HK-2 (cell line): ENCODE measurements around the gene IL31.
"Not testable (repeated sequence)": the region's sequence is repeated elsewhere in the genome, so short reads cannot be mapped to it uniquely, and the experiment has no call there.

Source experiments
- DNase-seq: peaks from one replicate; pipeline ENCODE4 v3.0.0-alpha.2; 2018; ENCODE audit not compliant: unreplicated experiment

IL31 gene

DNA sequence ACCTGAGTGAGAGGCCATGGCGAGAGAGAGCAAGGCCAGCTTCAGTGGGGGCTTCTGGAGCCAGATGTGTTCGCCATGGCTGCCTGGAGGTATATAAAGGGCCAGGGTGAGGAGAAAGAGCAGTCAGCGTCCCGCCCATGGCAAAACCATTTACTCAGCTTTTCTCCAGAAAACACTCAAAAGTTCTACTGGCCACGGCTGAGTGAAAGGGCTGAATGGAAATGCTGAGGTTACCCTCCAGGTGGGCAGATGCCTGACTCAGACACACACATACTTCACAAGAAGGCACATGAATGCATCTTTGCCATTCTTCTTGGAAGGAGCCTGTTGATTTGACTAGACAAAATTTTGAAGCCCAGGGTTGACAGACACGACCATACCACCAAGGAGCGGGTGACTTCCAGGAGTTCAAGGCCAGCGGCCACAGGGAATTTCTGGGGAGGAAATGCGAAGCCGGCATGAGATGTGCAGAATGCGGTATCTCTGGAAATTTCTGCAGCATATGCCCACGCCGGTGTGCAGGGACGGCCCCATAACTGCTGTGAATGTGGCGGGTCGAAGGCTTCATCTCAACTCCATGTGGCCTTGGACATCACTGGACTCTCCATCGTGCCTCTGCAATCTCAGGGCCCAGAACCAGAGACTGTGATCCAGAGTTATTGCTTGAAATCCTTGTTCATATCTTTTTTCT is at the start of gene IL31:
TSS of gene IL31 (minus strand) at position 67 of the 691 bp plus-strand sequence. CDS start at position 18, 49 bp downstream.
- no peak for DNase-seq

DNA sequence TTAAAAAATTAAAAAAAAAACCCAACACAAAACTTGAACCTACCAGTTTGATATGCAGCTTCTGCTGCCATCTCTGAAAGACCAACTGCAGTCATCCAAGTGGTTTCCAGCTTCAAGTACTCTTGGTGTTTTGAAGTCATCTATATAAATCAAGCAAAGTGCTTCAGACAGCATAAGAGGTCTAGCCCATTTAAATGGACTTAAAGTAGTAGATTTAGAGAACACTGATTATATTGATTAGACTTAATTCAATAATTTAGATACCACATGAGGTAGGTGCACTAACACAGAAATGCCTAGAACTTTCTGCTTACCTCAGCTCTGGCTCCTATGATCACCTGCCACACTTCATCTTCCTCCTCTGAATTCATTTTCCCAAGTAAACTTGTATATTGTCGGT is 42.4 kb upstream of the IL31 start:
- DNase-seq: no peak

DNA sequence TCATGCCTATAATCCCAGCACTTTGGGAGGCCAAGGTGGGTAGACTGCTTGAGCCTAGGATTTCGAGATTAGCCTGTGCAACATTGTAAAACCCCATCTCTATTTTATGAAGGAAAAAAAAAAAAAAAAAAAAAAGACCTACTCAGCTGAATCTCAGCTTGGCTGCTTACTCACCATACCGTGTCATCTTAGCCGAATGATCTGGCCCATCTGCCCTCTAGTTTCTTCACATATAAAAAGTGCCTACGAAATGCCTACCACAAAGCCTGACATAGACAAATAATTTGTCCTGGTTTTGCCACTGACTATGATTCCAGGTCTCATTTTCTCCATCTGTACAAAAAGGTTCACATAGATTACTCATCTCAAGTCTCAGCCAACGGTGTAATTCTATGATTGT is 41.8 kb upstream of the IL31 start:
- no peak for DNase-seq

DNA sequence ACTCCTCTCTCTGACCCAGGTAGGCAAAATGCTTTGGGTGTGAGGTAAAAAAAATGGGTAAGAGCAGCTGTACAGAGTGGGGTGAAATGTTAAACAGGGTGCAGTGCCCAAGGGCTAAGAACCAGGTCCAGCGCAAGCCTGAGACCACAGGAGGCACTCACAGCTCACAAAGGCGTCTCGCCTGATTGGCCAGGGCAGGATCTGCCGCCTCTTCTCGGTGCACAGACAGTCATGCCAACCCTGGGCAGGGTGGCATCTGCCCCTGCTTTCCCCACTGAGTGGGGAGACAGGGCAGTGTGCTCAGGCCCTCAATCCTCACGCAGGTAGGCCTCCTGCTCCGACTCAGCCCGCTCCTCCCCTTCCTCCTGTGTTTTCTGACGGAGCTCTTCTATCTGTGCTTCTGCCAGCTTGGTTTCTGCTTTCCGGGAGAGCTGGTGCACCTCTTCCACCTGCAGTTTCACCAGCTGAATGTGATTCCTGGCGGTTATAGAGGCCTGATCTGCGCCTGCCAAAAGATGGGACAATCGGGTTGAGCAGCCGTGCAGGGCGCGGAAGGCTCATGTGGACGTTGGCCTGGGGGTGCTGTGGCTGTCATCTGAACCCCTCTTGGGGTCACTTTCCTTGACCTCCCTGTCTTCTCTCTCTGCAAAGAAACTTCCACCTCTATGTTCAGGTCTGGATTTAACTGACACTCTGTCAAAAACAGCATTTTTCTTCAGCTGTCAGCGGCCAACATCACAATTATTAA is 34.2 kb upstream of the IL31 start:
- DNase-seq: no peak

DNA sequence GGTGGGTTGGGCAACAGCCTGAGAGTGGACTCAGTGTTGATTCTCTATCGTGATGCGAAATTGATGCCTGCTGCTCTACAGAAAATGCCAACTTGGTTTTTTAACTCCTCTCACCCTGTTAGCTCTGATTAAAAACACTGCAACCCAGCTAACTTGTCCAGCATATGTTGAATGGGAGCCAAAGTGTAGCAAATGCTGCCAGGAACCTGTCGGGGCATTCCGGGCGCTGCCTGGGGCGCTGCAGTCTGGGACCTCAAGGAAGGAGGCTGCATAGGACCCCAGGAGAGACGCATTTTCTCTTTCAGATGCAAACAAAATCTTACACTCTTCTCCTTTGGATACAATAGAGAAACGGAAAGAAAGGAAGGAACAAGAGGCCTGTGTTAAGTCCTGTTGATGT is 33.4 kb upstream of the IL31 start:
- DNase-seq: no peak

DNA sequence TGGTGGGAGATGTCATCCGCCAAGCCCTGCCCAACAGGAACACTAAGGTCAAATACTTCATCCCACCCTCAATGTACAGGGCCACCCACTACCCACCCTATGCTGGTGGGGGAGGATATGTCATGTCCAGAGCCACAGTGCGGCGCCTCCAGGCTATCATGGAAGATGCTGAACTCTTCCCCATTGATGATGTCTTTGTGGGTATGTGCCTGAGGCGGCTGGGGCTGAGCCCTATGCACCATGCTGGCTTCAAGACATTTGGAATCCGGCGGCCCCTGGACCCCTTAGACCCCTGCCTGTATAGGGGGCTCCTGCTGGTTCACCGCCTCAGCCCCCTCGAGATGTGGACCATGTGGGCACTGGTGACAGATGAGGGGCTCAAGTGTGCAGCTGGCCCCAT is 33.0 kb upstream of the IL31 start:
- DNase-seq: no peak

DNA sequence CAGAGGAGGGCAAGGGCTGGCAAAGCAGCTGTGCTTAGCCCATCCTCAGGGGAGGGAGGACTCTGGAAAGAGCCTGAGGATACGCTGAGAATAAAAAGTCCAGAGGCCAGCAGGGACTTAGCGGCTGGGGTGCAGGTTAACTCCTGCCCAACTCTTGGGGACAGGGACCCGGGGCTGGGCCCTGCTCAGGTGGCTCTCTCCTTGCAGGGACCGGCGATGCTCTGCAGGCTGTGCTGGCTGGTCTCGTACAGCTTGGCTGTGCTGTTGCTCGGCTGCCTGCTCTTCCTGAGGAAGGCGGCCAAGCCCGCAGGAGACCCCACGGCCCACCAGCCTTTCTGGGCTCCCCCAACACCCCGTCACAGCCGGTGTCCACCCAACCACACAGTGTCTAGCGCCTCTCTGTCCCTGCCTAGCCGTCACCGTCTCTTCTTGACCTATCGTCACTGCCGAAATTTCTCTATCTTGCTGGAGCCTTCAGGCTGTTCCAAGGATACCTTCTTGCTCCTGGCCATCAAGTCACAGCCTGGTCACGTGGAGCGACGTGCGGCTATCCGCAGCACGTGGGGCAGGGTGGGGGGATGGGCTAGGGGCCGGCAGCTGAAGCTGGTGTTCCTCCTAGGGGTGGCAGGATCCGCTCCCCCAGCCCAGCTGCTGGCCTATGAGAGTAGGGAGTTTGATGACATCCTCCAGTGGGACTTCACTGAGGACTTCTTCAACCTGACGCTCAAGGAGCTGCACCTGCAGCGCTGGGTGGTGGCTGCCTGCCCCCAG is 32.3 kb upstream of the IL31 start:
- DNase-seq: no peak

DNA sequence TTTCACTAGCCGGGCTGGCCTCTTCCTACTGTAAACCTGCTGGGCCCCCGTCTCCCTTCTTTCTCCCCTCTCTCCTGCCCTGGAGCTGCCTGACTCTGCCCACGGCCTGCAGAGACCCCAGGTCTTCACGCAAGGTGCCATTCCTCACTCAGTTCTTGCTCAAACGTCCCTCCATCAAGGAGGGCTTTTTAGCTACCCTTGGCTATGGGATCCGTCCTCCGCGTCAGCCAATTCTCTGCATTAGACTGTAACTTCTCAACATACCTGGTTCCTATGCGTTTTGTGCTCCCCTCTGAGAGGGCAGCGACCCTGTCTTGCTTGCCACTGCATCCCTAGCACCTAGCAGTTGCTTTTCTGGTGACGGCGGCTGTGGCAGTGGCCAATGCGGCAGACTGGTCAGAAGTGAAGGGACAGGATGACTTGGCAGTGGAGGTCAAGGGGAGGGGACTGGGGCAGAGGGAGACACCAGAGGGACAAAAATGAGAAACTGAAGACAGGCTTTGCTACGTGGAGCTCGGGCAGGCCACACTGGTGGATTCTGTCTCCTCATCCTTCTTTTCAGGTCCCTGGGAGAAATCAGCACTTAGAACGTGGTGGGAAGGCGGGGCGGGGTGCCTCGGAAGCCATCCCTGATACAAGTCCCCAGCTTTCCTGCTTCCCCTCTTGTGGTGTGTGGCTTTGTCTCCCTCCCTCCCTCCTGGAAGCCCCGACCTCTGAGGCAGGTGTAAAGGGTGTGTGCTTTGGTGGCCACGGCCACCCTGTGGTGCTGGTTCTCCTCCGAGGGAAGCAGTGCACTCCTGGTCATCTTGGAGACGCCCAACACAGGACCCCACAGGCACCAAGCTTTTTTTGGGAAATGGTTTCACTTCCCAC is 31.3 kb upstream of the IL31 start:
- DNase-seq: no peak

DNA sequence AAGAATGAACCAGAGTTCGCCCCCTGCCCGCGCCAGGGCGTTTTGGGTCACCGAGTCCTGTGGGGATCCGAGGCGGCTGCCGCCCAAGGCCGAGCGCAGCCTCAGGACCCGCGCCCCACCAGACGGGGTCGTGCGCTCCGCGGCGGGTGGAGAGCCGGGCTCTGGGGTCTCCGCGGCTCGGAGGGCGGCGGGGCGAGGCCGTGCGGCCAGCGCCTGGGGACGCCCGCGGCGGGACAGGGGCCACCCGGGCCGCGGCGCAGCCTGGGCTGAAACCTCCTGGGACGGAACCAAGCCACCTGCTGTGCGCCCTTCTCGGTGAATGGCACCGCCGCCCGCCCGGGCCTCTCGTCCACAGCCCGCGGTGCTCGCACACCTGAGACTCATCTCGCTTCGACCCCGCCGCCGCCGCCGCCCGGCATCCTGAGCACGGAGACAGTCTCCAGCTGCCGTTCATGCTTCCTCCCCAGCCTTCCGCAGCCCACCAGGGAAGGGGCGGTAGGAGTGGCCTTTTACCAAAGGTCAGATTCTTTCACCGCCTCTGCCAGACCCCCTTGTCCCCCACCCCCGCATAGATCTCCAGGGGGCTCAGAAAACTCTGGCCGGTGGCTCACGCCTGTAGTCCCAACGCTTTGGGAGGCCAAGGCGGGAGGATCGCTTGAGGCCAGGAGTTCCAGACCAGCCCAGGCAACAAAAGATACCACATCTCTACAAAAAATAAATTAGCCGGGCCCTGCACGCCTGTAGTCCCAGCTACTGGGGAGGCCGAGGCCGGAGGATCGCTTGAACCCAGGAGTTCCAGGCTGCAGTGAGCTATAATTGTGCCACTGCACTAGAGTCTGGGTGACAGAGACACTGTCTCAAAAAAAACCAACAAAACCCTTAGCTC is 30.4 kb upstream of the IL31 start:
- no peak for DNase-seq

DNA sequence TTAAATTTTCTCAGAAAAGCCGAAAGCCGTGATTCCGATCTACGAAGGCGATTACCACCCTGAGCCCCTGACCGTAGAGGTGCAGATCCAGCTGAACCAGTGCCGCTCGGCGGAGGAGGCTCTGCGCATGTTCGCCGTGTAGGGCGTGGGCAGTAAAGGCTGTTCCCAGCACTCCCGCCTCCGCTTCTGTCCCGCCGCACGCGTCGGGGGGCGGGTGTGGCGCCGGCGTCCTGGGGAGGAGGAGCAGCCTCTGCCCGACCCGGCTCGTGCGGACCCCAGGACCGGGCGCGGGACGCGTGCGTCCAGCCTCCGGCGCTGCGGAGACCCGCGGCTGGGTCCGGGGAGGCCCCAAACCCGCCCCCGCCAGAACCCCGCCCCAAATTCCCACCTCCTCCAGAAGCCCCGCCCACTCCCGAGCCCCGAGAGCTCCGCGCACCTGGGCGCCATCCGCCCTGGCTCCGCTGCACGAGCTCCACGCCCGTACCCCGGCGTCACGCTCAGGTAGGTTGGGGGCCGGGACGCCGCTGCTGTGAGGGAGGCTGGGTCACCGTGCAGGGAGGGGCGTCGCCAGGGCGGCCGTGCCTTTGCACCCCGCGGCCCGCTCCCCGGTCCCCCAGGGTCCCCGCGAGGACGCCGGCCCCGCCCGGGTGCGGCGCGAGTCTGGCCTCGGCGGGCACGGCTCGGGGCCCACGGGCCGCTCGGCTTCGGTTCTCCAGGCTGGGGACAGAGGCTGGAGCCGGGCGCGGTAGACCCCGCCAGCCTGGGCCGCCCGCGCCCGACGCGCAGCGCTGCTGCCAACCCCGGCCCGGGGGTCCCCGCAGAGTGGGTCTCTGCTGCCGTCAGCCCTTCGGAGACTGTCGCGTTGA is 29.5 kb upstream of the IL31 start, which contains the start of gene B3GNT4:
TSS of gene B3GNT4 (plus strand) at position 409 of the 866 bp plus-strand sequence. CDS start 910 bp downstream, outside the sequence.
- peak; percentile 89 for DNase-seq

DNA sequence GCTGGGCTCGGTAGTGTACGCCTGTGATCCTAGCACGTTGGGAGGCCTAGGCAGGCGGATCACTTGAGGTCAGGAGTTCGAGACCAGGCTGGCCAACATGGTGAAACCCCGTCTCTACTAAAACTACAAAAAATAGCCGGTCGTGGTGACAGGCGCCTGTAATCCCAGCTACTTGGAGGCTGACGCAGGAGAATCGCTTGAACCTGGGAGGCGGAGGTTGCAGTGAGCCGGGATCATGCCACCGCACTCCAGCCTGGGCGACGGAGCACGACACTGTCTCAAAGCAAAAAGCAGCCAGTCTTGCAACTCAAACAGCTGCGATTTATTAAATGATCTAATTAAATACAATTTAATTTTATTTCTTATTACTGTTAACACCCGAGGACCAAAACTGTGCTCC is 28.8 kb upstream of the IL31 start:
- DNase-seq: not testable (repeated sequence)

DNA sequence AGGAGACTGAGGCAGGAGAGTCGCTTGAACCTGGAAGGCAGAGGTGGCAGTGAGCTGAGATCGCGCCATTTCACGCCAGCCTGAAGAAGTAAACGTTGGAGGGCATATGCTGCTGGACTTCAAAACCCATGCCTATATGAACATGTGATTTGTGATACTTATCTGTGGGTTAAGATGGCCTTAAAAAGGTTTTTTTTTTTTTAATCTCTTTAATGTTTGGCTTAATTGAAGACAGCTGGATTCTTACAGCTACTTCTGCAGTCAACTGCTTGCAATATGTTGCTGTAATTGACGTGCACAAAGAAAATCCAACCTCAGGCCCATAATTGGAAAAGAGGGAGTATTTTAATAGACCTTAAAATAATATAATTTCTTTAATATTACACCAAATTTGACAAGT is 28.0 kb upstream of the IL31 start:
- no peak for DNase-seq

DNA sequence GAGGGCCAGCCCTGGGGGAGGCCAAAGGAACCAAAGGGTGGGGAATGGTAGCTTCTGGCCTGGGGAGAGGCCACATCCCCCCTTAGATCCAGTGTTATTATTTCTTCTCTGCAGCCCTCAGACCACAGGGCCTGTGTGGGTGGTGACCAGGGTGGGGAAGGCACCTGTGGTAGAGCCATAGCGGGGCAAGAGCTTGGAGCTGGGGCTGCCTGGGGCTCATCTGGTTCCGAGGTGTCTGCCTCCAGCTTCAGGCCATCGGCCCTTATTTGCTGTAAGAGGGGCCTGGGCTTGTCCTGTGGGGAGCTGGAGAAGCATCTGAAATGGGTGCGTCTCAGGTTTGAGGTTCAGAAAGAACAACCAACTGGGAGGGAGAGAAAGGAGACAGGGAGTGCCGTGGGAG is 27.4 kb upstream of the IL31 start:
- no peak for DNase-seq

DNA sequence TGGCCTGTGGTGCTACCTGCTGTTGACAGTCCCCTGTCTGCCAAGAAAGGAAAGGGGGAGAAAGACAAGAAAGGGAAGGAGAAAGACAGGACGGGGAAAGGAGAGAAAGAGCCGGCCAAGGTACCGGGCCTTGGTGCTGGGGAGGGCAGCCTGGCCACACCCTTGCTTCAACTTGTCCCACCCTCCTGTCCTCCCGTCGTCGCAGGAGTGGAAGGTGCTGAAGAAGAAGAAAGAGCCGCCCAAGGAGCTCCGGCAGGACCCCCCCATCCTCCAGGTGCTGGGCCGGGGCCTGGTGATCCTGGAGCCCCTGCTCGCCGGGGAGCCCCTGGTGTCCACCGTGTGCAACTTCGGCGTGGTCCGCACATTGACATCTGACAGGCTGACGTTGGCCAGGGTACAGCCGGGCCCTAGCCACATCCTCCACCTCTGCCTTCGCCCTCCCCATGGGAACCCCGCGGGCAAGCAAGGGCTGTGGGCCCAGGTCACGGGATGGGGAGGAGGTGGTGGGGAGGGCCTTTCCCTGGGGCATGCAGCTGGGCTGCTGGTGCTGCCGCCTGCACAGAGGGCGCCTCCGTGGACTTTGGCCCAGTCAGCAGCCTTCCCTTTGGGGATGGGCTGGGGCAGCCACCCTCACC is 26.6 kb upstream of the IL31 start:
- DNase-seq: no peak

DNA sequence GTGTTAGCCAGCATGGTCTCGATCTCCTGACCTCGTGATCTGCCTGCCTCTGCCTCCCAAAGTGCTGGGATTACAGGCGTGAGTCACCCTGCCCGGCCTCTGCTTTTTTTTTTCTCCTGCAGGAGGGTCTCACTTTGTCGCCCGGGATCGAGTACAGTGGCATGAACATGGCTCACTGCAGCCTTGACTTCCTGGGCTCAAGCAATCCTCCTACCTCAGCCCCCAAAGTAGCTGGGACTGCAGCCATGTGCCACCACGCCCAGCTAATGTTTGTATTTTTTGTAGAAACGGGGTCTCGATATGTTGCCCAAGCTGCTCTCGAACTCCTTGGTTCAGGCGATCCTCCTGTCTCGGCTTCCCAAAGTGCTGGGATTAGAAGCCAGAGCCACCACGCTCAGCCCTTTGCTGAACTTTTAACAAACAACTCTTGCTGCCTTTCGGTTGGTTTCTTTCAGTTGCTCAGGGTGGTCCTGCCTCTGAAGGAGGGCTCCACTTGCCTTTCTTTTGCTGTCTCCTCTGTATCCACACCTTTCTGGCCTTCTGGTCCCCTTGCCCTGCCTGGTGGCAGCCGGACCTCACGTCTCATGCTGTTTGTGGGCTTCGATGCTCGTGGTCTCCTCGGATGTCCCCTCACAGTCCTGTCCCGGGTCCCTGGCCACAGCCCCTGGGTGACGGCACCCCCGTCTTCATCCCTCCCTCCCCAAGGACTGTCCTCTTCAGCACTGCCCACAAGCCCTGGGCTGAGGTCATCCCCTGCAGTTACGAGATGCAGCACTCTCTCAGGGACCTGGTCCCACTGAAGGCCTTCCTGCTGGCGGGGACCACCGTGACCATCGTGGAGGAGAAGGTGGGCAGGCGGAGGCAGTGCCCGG is 25.7 kb upstream of the IL31 start:
- DNase-seq: no peak

DNA sequence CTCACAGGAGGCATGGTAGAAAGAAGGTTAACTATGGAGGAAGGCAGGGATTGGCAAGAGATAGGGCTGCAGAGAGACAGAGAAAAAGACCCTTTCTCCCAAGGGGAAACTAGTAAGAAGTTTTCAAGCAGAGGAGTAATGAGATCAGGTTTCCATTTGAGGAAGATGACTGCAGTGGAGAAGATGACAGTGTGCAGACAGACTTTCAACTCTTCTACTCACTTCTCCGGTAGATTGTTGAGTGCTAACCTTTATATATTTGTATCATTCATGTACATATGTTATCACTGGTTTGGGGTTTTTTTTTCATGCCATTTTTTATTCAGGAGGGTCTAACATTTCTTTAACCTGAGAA is 23.6 kb upstream of the IL31 start:
- DNase-seq: no peak

DNA sequence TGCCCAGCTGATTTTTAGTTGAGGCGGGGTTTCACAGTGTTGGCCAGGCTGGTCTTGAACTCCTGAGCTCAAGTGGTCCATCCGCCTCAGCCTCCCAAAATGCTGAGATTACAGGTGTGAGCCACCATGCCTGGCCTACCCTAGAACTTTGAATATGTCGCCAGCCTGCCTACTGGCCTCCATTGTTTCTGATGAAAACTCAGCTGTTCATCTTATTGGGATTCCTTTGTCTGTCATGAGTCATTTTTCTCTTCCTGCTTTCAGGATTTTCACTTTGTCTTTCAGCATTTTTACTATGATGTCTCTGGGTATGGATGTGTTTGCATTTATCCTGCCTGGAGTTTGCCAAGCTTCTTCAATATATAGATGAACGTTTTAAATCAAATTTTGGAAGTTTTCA is 21.4 kb upstream of the IL31 start:
- no peak for DNase-seq

DNA sequence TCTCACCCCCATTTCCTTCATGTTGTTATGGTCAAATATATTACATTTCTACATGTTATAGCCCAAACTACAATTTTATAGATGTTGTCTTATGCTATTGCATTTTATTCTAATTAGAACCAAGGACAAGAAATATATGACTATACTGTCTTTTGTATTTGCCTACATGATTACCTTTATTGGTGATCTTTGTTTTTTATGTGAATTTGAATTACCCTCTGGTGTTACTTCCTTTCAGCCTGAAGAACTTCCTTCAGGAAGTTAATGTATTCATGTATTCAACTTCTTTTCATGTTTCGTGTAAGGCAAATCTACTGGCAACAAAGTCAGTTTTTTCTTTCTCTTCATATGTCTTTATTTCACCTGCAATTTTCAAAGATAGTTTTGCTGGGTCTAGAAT is 20.8 kb upstream of the IL31 start:
- DNase-seq: no peak
